ENCODE results near the gene ZNF791.
A peak's percentile ranks its signal among the peaks of the same experiment; 100 is the strongest.

Gene ZNF791

GRCh38 chr19:12647047-12647446 is 36.3 kb downstream of the ZNF791 start:
- peaks cover 0 to 10% (median 0%) of the 10 kb centered on the region in 3 donors for H3K36me3 ChIP-seq
- intact Hi-C loops (cut with DNase I; ENCODE audit: low total_unique reads), result no loop called here
- no peak overlapping the region for H3K4me3 ChIP-seq

GRCh38 chr19:12647490-12648071 is 36.9 kb downstream of the ZNF791 start:
- DNase-seq, result peak in 1 of 2 donors; percentile 77
- Histone ChIP-seq H3K36me3 (peaks cover 0 to 13% (median 0%) of the 10 kb centered on the region in 3 donors), H3K9me3 (no peaks in the 10 kb centered on the region), H3K4me3 (peak overlapping the region; percentile 11 to 32), H3K27me3 (no peaks in the 10 kb centered on the region), H3K4me1 (peaks cover 0 to 19% (median 8%) of the 10 kb centered on the region in 4 donors), H3K27ac (no peak overlapping the region)
- intact Hi-C loops (cut with DNase I; ENCODE audit: low total_unique reads), result no loop called here
- no peak for TF ChIP-seq CTCF (IDR thresholded peaks at IDR 0.05)

More at GRCh38 chr19:12647047-12647446, 36.3 kb downstream of the ZNF791 start:
- H3K27me3 ChIP-seq, result no peaks in the 10 kb centered on the region
- peaks cover 0 to 19% (median 8%) of the 10 kb centered on the region in 4 donors for H3K4me1 ChIP-seq
- no peak for DNase-seq
- TF ChIP-seq CTCF (IDR thresholded peaks at IDR 0.05), result no peak
- no peak overlapping the region for H3K27ac ChIP-seq
- H3K9me3 ChIP-seq, result no peaks in the 10 kb centered on the region

- H3K4me1 ChIP-seq, result peaks cover 0 to 19% (median 8%) of the 10 kb centered on the region in 4 donors
- intact Hi-C loops (cut with DNase I; ENCODE audit: low total_unique reads), result no loop called here
- H3K4me3 ChIP-seq, result peak overlapping the region; percentile 11 to 32
- H3K9me3 ChIP-seq, result no peaks in the 10 kb centered on the region
- H3K27me3 ChIP-seq, result no peaks in the 10 kb centered on the region
- peaks cover 0 to 13% (median 0%) of the 10 kb centered on the region in 3 donors for H3K36me3 ChIP-seq
- H3K27ac ChIP-seq, result no peak overlapping the region
- no peak for TF ChIP-seq CTCF (IDR thresholded peaks at IDR 0.05)
- DNase-seq, result no peak
These were observed 37.4 kb downstream of the ZNF791 start for GRCh38 chr19:12648088-12648487.

GRCh38 chr19:12649941-12650340 is 39.2 kb downstream of the ZNF791 start:
- TF ChIP-seq CTCF (IDR thresholded peaks at IDR 0.05), result no peak
- H3K4me3 ChIP-seq, result no peak overlapping the region
- no peak overlapping the region for H3K27ac ChIP-seq
- DNase-seq, result no peak
- no peaks in the 10 kb centered on the region for H3K9me3 ChIP-seq
- peaks cover 0 to 28% (median 7%) of the 10 kb centered on the region in 3 donors for H3K36me3 ChIP-seq
- H3K4me1 ChIP-seq, result peaks cover 0 to 19% (median 8%) of the 10 kb centered on the region in 4 donors
- intact Hi-C loops (cut with DNase I; ENCODE audit: low total_unique reads), result no loop called here
- no peaks in the 10 kb centered on the region for H3K27me3 ChIP-seq

GRCh38 chr19:12652219-12652618 is 41.5 kb downstream of the ZNF791 start:
- TF ChIP-seq CTCF (IDR thresholded peaks at IDR 0.05), result no peak
- Histone ChIP-seq H3K27me3 (no peaks in the 10 kb centered on the region), H3K9me3 (no peaks in the 10 kb centered on the region), H3K4me3 (no peak overlapping the region), H3K36me3 (peaks cover 17 to 47% (median 29%) of the 10 kb centered on the region in 3 donors), H3K4me1 (peaks cover 0 to 18% (median 7%) of the 10 kb centered on the region in 4 donors), H3K27ac (no peak overlapping the region)
- DNase-seq, result no peak
- intact Hi-C loops (cut with DNase I; ENCODE audit: low total_unique reads), result no loop called here

Data from tibial artery (tissue), 4 donors.